Measurements from ENCODE around the gene STUM.
"Not testable (repeated sequence)": the region's sequence is repeated elsewhere in the genome, so short reads cannot be mapped to it uniquely, and the experiment has no call there.

STUM gene, protein sequence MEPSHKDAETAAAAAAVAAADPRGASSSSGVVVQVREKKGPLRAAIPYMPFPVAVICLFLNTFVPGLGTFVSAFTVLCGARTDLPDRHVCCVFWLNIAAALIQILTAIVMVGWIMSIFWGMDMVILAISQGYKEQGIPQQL

DNA sequence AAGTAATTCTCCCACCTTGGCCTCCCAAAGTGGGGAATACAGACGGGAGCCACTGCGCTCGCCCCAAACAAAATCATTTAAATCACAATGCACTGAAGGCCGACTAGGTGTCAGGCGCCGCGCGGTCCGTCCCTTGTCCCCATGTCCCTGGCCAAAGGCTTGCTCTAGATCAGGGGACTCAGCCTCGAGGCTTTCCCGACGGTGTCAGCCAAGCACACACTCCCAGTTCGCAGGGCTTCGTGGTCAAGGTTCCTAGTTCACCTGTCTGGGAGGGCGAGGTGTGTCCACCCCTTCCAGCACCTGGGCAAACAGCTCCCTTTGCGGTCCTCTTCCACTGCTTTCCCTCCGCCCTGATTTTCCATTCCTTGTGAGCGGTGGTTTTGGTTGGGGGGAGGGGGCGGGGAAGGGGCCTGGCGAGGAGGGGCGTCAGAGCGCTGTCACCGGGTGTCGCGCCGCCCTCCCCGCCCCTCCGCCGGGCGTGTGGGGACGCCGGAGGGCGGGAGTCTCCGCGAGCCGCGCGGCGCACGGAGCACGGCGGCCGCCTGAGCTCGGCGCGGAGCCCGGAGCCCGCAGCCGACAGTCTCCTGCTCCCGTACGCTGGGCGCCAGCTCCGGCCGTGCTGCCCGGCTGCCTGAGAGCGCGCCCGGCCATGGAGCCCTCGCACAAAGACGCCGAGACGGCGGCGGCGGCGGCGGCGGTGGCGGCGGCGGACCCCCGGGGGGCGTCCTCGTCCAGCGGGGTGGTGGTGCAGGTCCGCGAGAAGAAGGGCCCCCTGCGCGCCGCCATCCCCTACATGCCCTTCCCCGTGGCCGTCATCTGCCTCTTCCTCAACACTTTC lies at the start of gene STUM:
TSS of gene STUM (plus strand) at position 509 of the 838 bp plus-strand sequence. CDS start at position 650, 141 bp downstream.
- no peak for TF ChIP-seq POLR2A (IDR thresholded peaks at IDR 0.05; ENCODE audit: low read length)
- TF ChIP-seq GATA1 (IDR thresholded peaks at IDR 0.05; ENCODE audit: low read depth, low read length) = no peak
- no peak for DNase-seq

DNA sequence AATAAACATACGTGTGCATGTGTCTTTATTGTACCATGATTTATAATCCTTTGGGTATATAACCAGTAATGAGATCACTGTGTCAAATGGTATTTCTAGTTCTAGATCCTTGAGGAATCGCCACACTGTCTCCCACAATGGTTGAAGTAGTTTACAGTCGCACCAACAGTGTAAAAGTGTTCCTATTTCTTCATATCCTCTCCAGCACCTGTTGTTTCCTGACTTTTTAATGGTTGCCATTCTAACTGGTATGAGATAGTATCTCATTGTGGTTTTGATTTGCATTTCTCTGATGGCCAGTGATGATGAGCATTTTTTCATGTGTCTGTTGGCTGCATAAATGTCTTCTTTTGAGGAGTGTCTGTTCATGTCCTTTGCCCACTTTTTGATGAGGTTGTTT lies 48.9 kb upstream of the STUM start:
- not testable (repeated sequence) for DNase-seq

DNA sequence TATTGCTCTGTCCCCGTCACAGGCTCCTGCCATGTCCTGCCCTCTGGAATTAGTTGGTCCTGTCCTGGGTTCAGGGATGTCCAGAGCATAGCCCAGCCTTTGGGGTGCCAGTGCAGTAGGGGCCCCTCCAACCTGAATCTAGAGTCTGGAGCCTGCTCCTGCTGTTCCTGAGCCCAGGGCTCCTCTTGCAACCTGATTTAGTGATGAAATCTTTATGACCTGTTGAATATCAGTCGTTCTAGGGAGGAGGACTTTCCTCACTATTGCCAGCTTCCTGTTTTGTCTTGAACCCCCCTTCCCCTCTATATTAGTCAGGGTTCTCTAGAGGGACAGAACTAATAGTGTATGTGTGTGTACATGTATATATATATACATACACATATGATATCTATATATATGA lies 42.5 kb upstream of the STUM start:
- DNase-seq = no peak
- TF ChIP-seq POLR2A (IDR thresholded peaks at IDR 0.05; ENCODE audit: low read length) = no peak

DNA sequence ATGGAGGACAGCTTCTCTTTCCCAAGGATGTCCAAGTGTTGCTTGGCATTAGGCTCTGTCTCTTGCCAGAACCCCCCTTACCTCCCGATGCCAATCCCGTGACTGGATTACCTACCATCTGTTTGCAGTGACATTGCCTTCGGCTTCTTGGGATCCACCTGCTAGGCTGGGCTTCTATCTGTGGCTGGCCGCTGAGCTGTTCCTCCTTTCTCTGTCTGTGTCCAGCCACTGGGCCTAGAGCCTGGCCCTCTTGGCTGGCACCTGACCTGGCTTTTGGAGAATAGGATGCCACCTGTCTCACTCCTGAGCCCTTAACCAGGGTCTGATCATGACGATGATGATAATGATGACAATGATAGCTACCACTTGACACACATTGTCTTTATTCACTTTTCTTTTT lies 41.6 kb upstream of the STUM start:
- no peak for DNase-seq
- no peak for TF ChIP-seq POLR2A (IDR thresholded peaks at IDR 0.05; ENCODE audit: low read length)
- TF ChIP-seq GATA1 (IDR thresholded peaks at IDR 0.05; ENCODE audit: low read depth, low read length) = no peak

DNA sequence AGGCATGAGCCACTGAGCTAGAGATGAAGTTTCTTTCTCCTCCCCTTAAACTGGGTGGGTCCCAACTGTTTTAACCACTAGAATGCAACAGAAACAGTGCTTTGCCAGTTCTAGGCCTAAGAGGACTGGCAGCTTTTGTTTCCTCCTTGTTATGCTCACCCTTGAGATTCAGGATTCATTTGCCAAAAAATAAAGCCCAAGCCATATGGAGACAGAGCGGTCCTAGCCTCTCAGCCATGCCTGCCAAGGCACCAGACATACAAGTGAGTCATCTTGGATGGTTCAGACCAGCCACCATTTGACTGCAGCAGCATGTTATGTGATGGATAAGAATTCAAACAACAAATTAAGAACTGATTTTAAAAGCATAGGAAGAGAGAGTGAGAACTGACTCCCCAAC lies 38.1 kb upstream of the STUM start:
- TF ChIP-seq POLR2A (IDR thresholded peaks at IDR 0.05; ENCODE audit: low read length) (no peak), GATA1 (IDR thresholded peaks at IDR 0.05; ENCODE audit: low read depth, low read length) (no peak)
- DNase-seq = no peak

DNA sequence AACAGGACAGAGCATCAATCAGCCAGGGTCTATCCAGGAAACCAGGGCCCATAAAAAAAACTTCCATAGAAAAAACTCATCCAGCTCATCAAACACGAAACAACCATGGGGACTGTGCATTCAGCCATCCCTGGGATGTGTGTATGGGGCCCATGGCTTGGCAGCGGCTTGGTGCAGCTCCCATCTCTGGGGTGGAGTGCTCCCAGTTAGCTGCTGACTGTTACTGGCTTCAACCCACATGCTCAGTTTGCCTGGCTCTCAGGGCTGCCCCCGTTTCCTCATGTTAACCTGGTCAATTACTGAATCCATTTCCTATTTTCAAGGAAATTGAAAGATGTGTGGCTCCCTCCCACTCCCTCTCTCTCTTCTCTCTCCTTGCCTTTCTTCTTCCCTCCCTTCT lies 37.3 kb upstream of the STUM start:
- TF ChIP-seq POLR2A (IDR thresholded peaks at IDR 0.05; ENCODE audit: low read length) (no peak), GATA1 (IDR thresholded peaks at IDR 0.05; ENCODE audit: low read depth, low read length) (no peak)
- DNase-seq = no peak

DNA sequence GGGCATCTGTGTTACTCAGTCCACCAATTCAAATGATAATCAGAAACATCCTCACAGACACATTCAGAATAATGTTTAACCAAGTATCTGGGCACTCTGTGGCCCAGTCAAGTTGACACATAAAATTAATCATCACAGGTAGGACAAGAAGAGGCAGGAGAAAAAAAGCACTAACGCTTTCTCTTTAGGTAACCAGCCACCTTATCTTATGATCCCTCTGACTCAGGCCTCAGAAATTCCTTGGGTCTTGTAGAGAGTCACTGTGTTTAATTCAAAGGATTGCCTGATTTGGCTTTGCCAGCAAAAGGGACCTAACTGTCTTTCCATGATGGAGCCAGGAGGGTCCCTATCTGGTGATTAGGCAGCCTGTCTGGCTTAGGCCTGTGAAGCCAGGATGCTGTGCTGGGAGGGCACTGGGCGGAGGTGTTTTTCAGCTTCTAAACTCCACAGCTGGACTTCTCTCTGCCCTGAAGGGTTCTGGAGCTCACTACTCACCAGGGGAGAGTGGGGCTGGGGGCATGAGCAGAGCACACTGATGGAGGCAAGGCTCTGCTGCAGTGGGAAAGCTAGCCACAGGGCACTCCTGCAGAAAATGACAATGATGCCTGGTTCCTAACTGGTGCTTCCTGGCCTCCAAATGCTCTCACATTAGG lies 36.4 kb upstream of the STUM start:
- no peak for TF ChIP-seq POLR2A (IDR thresholded peaks at IDR 0.05; ENCODE audit: low read length)
- no peak for TF ChIP-seq GATA1 (IDR thresholded peaks at IDR 0.05; ENCODE audit: low read depth, low read length)
- DNase-seq = no peak

DNA sequence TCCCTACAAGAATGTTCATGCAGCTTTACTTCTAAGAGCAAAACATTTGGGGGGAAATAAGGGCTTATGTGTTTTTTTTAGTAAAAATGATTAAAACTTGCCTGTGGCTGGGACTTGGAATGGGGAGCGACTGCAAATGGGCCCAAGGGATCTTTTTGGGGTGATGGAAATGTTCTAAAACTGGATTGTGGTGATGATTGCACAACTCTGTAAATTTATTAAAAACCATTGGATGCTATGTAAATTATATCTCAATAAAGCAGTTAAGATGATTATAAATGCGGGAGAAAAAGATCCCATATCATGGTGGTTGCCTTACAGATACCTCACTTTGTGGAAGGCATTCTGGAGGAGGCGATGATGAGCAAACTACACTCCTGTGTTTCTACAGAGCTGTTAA lies 30.2 kb upstream of the STUM start:
- TF ChIP-seq GATA1 (IDR thresholded peaks at IDR 0.05; ENCODE audit: low read depth, low read length) (no peak), POLR2A (IDR thresholded peaks at IDR 0.05; ENCODE audit: low read length) (no peak)
- DNase-seq = no peak

DNA sequence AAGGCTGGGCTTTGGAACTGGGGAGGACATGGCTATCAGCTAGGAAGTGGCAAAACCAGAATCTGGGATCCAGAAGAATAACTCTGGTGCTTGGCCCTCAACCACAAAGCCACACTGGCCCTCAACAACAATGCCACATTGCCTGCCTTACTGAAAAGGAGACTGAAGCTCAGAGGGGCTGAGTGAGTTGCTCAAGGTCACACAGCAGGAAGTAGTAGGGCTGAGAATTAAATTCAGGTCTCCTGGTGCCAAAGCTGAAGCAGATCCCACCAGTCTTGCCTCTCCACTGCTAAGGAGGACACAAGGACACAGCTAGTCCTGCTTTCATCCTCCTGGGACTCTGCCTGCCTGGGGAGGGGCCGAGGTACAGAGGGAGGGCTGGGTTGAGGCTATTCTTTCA lies 29.4 kb upstream of the STUM start:
- no peak for TF ChIP-seq POLR2A (IDR thresholded peaks at IDR 0.05; ENCODE audit: low read length)
- no peak for TF ChIP-seq GATA1 (IDR thresholded peaks at IDR 0.05; ENCODE audit: low read depth, low read length)
- DNase-seq = no peak

DNA sequence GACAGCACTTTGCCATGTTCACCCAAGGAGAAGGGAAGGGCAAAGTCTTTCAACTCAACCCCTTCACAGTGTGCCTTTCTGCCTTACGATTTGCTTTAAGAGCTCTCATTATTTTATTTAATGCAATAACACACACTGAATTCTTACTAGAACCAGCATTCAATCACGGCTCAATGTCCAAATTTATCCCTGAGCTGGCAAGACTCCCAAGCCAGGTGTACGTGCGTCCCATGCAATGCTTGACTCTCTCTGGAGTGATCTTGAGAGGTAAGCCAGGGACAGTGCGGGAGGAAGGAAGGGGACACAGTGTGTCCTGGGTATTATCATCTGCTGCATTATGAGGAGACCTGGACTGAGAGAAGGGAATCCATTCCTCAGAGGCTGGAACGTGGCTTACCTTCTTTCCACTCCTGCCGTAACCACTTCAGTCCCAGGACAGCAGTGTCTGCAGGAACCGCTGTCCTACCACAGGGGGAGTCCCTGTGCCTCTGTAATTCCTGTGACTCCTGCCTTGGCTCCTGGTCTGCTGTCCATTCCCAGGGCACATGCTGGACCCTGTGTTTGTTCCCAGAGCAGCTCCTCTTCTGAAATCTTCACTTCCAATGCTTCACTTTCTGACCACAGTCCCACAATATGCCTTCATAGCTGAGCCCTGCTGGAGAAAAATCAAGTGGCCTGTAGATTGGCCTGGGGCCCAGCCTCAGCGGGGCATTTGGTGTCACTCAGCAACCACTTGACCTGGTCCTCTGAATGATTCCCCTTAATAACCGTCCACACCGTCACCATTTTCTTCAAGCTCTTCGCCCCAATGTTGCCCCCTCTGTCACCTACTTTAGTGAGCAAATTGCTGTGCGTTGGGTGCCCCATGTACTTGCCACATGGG lies 28.6 kb upstream of the STUM start:
- no peak for TF ChIP-seq POLR2A (IDR thresholded peaks at IDR 0.05; ENCODE audit: low read length)
- DNase-seq = no peak

DNA sequence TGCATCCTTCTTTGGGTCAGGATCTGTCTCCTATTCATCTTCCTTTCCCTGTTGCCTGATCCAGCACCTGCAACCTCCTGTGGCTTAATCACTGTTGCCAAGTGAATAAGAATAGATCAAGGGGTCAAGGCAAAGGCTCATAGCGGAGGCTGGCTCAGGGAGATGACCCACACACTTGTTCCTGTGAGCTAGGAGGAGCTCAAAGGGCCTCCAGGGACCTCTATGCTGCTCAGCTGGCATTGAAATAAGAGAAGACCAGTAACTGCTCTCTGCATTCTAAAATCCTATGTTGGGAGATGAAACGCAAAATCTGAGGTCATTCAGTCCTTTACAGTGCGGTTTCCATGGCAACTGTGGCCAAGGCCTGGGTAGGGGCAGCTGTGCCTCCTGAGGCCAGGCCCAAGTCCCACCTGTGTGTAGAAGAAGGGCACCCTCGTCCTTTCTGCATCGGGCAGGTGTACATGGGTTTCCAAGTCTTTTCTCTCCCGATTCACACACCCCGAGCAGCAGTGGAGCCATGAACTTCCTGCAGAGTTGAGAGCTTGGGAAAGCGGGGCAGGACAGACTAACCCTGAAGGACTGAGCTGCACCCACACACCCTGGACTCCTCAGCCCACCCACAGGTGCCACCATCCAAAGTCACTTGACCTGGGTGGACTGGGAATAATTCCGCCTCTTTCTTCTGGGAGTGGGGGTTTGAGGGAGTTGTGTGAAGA lies 27.8 kb upstream of the STUM start:
- no peak for TF ChIP-seq GATA1 (IDR thresholded peaks at IDR 0.05; ENCODE audit: low read depth, low read length)
- no peak for TF ChIP-seq POLR2A (IDR thresholded peaks at IDR 0.05; ENCODE audit: low read length)
- DNase-seq = no peak

DNA sequence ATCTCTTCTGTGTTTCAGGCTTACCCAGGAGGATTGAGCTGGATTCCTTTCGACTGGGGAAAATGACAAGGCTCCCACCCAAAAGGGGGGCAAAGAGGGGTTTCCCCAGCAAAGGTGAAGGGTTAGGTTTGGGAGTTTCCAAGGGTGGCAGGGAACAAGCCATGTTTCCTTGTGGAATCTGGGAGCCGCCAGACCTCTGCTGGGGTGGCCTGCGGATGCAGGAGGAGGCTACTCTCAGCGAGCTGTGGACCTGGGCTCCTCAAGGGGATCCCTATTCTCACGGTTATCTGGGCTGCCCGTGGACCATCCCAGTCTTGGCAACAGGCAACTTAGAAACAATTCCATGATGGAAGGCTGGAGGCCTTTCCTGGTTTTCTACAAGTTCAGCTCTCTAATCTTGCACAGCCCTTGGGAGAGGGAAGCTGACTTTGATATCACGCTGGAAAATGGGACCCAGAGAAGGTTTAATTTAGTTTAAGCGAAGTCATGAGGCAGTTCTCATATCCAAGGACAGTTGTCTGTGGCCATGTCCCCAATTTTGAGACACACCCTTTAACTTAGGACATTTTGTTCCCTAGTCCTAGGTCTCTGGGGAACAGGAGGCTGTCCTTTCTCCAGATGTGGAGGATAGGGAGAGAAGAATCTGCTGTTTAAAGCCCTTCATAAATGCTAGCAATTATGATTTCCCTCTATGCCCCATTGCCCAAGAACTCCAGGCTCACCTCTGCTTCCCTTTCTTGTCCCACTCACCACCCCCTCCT lies 24.7 kb upstream of the STUM start:
- DNase-seq = no peak
- TF ChIP-seq GATA1 (IDR thresholded peaks at IDR 0.05; ENCODE audit: low read depth, low read length) = no peak
- TF ChIP-seq POLR2A (IDR thresholded peaks at IDR 0.05; ENCODE audit: low read length) = no peak

DNA sequence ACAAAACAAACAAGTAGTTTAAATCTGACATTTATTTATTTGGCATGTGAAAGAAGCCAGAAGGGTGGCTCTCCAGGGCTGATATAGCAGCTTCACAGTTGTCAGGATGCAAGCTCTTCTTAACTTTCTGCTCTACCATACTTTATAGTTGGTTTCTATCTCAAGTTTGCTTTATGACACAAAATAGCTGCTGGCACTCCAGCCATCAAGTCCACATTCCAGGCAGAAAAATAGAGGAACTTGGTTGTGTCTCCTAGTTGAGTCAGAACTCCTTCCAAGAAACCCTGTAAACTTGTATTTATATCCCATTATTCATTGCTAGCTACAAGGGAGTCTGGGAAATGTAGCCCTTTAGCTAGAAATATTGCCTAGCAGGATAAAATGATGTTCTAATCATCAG lies 24.0 kb upstream of the STUM start:
- no peak for DNase-seq
- no peak for TF ChIP-seq POLR2A (IDR thresholded peaks at IDR 0.05; ENCODE audit: low read length)
- TF ChIP-seq GATA1 (IDR thresholded peaks at IDR 0.05; ENCODE audit: low read depth, low read length) = no peak

All from erythroblast (primary cell).